CD4-positive, alpha-beta T cell treated with Interferon alpha-2 for 1 hour (primary cell): ENCODE measurements around the gene ZSCAN10.

ENCODE experiments used
- DNase-seq, 2 donors: peaks; one replicate each; pipeline ENCODE4 v3.0.0-alpha.2; 2020 to 2022

The ZSCAN10 gene

DNA sequence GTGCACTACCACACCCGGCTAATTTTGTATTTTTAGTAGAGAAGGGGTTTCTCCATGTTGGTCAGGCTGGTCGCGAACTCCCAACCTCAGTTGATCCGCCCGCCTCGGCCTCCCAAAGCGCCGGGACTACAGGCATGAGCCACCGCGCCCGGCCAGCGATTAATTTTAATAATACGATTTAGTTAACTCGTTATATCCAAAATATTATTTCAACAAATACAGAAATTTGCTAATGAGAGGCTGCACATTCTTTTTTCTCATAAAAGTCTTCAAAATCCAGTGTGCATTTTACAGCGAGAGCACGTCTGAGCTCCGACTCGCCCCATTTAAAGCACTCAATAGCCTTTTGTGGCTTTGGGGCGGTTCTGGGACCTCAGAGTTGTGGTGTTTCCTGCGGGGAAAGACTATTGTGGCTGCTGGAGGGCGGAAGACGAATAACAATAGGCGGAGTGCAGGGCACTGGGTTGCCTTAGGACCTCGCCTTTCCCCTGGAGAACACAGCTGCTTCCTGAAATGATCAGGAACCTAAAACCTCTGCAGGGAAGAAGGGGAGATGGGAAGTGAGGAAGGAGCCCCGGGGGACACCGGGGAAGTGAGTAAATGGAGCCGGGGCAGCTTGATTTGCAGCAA, 2.9 kb upstream of the ZSCAN10 start:
- DNase-seq, result peak in 1 of 2 donors; percentile 52

DNA sequence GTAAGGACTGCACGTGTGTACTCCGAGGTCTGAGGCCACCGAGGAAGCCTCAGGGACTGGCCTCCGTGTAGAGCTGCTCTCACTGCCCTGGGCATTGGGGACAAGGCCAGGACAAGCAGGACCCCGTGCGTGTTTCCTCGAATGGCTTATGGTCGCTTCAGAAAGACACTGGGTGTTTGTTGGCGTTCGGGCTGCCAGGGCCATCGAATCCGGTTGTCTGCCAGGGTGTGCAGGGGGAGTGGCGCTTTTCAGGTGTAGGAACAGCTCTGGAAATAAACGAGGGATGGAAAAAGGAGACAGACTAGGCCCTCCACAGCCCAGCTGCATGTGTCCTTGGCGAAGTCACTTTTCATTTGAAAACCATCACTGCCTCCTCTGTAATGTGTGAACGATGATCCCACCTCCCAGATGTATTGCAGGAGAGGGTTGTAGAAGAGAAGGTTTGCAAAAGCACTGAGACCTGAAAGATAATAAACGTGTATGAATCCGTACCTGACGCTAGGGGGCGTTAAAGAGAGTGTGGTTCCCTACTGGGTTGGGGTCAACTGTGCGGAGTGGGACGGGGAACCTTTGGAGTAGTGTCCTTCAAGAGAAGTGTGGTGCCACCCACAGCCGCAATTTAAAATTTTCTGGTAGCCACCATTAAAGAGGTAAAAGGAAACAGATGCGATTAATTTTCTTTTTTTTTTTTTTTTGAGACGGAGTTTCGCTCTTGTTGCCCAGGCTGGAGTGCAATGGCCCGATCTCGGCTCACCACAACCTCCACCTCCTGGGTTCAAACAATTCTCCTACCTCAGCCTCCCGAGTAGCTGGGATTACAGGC, 2.1 kb upstream of the ZSCAN10 start:
- DNase-seq, result peak; percentile 33 to 77

DNA sequence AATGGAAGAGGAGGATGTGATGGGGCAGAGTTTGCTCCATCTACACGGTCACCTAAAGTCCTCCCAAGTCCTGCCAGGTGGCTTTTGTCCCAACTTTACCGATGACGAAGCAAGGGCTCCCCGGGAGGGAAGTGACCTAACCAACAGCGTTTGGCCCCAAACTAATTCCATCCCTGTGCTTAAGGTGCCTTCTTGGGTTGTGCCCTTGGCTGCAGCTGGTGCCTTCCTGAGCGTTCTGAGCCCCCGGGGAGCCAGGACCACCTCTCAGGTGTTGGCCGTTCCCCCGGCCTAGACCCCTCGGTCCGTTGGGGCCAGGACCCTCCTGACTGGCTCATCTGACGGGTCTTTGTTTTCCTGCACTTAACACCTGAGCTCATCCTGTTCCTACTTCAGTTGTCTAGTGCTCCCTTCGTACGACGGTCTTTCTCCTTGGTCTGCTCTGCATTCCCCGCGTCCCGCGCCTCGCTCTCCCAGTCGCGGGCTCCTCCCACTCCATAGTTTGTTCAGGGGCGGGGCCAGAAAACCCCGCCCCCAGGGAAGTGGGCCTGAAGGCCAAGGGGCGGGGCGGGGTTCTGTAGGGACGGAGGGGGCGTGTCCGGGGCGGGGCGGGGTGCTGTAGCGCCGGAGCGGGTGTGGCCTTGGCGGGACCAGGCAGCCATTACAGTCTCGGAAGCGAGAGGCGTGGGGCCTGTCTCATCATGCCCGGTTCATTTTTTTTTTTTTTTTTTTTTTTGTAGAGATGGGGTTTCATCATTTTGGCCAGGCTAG, 822 bp upstream of the ZSCAN10 start:
- DNase-seq, result peak; percentile 94

GRCh38 chr16:3099395-3099731, 269 bp upstream of the ZSCAN10 start:
- no peak for DNase-seq

GRCh38 chr16:3097266-3097665, 1.8 kb downstream of the ZSCAN10 start:
- no peak for DNase-seq

DNA sequence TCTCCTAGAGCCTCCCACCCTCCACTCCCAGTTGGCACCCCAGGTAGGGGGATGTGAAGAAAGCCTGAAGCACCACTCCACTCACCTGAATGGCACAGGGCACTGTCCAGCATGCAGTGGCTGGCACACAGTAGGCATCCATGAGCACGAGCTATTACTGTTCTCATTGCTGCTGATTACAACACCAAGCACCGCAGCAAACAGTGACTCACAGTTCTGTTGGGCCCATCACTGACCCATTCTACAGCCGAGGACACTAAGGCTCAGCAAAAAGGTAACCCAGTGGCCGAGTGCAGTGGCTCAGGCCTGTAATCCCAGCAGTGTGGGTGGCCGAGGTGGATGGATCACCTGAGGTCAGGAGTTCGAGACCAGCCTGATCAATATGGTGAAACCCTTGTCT, 2.7 kb downstream of the ZSCAN10 start:
- no peak for DNase-seq

GRCh38 chr16:3095869-3096268, 3.2 kb downstream of the ZSCAN10 start:
- DNase-seq, result peak; percentile 81 to 85

GRCh38 chr16:3094289-3095027, 4.6 kb downstream of the ZSCAN10 start:
- DNase-seq, result peak; percentile 56 to 79

GRCh38 chr16:3092501-3092941, 6.6 kb downstream of the ZSCAN10 start:
- DNase-seq, result no peak

DNA sequence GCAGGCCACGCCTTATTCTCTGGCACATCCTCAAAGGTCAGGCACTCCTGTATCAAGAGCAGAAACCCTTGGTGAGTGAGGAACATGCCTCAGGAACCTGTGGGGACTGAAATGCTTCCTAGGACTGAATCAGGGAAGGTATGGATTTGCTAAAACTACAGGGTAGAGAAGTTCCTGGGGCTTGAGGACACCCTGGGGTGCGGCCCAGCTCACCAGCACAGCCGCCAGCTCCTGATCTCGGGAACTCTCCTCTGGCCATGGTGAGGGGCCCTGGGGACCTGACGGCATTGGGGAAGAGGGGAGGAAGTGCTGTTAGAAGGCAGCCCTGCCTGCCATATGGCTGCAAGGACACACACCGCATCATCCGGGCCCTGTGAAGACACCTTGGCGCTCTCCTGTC, 7.5 kb downstream of the ZSCAN10 start:
- DNase-seq, result no peak

DNA sequence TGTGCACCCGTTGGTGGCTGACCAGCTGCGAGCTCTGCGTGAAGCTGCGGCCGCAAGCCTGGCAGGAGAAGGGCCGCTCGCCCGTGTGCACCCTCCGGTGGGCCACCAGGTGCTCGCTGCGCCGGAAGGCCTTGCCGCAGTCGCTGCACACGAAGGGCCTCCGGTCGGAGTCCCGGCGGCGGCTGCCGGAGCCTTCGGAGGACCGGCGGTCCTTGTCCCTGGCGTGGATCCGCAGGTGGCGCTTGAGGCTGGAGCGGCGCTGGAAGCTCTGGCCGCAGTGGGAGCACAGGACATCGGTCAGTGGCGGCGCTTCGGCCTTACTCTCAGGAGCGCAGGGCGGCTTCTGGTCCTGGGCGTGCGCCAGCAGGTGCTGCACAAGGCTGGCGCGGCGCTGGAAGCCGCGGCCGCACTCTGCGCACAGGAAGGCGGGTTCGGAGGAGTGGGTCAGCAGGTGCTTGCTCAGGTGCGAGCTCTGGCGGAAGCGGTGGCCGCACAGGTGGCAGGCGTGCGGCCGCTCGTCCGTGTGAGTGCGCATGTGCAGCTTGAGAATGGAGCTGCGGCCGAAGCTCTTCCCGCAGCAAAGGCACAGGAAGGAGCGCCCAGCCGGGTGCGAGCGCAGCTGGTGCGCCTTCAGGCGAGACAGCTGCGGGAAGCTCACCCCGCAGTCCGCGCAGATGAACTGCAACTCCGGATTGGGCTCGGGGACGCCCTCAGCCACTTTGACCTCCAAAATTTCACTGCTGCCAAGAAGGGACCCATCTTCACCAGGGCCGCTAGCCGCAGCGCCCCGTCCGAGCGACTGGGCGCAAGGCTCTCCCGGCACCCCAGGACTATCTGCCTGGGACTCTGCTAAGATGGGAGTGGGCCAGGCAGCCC, 9.1 kb downstream of the ZSCAN10 start:
- no peak for DNase-seq

- no peak for DNase-seq
Measured at GRCh38 chr16:3088925-3089716, 10.0 kb downstream of the ZSCAN10 start.

- DNase-seq, result no peak
Measured at GRCh38 chr16:3088450-3088849, 10.6 kb downstream of the ZSCAN10 start.

DNA sequence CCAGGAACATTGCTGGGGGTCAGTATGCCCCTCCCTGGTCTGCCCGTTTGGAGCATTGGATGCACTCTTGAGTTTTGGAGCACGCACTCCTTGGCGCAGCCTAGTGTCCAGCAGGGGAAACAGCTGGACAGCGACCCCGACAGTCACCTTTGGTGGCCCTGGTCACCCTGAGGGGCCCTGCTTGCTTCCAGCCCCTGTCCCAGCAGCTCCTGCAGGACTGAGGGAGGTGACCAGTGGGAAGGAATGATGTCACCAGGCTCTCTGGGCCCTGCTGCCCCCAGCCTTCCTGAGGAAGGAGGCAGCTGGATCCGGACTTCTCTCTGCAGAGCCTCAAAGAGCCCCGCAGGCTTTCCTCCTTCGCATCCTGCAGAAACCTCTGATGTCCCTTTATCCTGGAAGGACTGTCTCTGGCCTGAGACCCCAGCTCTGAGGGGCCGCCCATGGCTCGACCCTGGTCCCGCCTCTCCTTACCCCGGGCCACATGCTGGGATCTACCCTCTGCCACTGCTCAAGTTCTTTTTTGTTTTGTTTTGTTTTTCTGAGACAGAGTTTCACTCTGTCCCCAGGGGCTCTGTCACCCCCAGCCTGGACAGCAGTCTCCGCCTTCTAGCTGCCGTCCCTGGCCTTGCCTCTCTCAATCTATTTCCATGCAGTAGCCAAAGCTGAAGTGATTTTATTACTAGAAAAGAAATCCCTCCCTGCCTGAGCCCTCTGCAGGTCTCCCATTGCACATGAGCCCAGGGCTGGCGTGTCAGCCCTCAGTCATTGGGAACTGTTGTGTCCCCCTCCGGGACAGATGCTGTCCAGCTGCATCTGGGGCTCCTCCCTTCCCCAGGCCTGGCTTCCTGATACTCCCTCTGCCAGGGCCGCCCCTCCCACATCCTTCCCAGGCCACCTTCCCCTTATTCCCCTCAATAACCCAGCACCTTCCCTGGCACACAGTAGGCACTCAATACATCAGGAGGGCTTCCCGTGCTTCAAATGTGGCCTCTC, 11.6 kb downstream of the ZSCAN10 start:
- DNase-seq, result no peak

DNA sequence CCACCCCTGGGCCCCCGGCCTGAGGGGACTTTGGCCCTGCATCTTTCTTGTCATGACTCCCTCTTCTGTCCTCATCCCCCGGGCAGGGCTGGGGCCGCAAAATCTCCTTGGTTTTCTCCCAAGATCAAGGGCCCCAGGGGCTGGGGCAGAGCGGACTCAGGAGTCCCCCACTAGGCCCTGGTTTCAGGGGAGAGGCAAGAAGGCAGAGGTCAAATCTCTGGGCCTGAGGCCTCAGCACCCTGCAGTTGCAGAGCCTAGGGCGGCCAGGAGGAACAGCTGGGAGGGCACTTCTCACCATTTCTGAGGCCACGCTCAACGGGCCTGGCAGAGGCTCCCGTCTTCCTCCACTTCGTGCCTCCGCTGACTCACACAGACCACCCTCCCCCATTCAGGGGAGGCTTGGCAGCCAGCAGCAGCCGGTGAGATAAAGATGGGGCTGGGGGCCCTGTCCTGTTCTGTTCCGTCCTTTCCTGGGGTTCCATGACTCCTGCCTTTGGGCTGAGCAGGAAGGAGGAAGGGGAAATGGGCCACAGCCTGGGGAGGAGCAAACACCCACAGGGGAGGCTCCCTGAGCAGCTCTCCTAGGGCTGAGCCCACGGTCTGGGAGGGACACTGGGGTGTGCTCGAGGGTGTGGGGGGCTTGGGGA, 12.4 kb downstream of the ZSCAN10 start:
- DNase-seq, result no peak

- no peak for DNase-seq
Measured at GRCh38 chr16:3085868-3086595, 13.1 kb downstream of the ZSCAN10 start.

DNA sequence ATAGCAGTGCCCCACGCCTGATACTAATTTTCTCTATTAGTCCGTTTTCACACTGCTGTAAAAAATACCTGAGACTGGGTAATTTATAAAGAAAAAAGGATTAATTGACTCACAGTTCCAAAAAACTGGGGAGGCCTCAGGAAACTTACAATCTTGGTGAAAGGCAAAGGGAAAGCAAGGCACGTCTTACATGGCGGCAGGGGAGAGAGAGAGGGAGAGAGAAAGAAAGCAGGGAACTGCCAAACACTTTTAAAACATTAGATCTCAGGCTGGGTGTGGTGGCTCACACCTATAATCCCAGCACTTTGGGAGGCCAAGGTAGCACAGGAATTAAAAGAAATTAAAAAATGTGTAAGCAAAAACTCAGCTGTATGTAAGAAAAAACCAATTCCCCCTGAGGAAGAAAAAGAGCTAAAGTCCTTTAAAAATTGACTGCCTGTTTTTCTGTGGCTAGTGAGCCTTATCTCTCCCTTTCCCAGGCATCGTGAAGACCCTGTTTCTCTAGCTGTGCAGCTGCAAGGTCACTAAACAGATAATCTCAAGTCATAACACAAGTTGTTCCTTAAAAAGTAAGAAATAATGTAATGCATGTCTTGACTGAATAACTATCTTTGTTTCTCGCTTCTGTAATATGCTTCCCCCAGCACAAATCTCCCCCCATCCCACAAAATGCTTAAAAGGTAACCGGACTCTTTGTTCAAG, 14.0 kb downstream of the ZSCAN10 start:
- no peak for DNase-seq

DNA sequence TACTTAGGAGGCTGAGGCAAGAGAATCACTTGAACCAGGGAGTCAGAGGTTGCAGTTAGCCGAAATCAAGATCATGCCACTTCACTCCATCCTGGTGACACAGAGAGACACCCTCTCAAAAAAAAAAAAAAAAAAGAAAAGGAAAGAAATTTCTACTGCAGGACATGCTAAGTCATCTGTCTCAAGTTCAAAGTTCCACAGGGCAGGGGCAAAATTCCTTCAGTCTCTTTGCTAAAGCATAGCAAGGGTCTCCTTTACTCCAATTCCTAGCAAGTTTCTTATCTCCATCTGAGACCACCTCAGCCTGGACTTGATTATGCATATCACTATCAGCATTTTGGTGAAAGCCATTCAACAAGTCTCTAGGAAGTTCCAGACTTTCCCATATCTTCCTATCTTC, 14.6 kb downstream of the ZSCAN10 start:
- no peak for DNase-seq
